PC-3 (cell line): Measurements from ENCODE around the gene CACNA1S.

Source experiments
- CTCF ChIP-seq: fragments of 300-600 bp; sonication (generic); conservative IDR thresholded peaks from 2 replicates; pipeline ENCODE4 v1.5.1; 2017; ENCODE audit warnings: antibody characterized with exemption, low read depth, mild to moderate bottlenecking, low read length
- EZH2 ChIP-seq: fragments of 300-600 bp; sonication (generic); IDR thresholded peaks from one replicate; pipeline ENCODE4 v1.6.1; 2017; ENCODE audit warnings: antibody characterized with exemption, mild to moderate bottlenecking, low read length; ENCODE audit not compliant: unreplicated experiment
- EZH2phosphoT487 ChIP-seq: fragments of 300-600 bp; sonication (generic); IDR thresholded peaks from 2 replicates; pipeline ENCODE4 v1.6.1; 2018; ENCODE audit warnings: mild to moderate bottlenecking, antibody characterized with exemption, low read length, borderline replicate concordance

GRCh38 chr1:201156819-201157218 is 44.6 kb upstream of the CACNA1S start:
- TF ChIP-seq CTCF (no peak), EZH2 (no peak), EZH2phosphoT487 (no peak)
